Testis (tissue), 3 donors: Measurements from ENCODE around the gene ARHGEF28. TPM values are rescaled to one million over a fixed set of nuclear protein-coding genes. Genes with fewer than 3 reads are reported as not detected.

ENCODE experiments used
- DNase-seq: peaks from one replicate; pipeline ENCODE4 v3.0.0-alpha.2; 2019
- H3K27ac ChIP-seq, 2 donors: fragments of 200-600 bp; sonication (generic); one replicate each; pipeline ENCODE4 v1.5.1; 2019
- H3K27me3 ChIP-seq: fragments of 200-600 bp; sonication (generic); one replicate; pipeline ENCODE4 v1.5.1; 2019
- H3K36me3 ChIP-seq: fragments of 200-600 bp; sonication (generic); one replicate; pipeline ENCODE4 v1.5.1; 2017; ENCODE audit warnings: low read depth; ENCODE audit errors: missing control alignments
- H3K4me1 ChIP-seq: fragments of 200-600 bp; sonication (generic); one replicate; pipeline ENCODE4 v1.5.1; 2019
- H3K4me3 ChIP-seq, 2 donors: fragments of 200-600 bp; sonication (generic); one replicate each; pipeline ENCODE4 v1.5.1; 2017 to 2019
- H3K9me3 ChIP-seq: fragments of 200-600 bp; sonication (generic); one replicate; pipeline ENCODE4 v1.5.1; 2017
- CTCF ChIP-seq, 3 experiments: fragments of 450-650 bp in 2 of 3; fragments of 200-600 bp in 1 of 3; sonication (generic) in 1 of 3; IDR thresholded peaks; one replicate each; pipeline ENCODE4 v1.5.1; 2016 to 2019; ENCODE audit warnings: antibody characterized with exemption in 3 of 3, mild to moderate bottlenecking in 2 of 3, moderate library complexity in 1 of 3
- POLR2A ChIP-seq: fragments of 450-650 bp; IDR thresholded peaks from one replicate; pipeline ENCODE4 v1.6.1; 2017; ENCODE audit warnings: antibody characterized with exemption, mild to moderate bottlenecking, moderate library complexity
- WGBS, 2 donors: methylation state at CpG; one replicate each; pipeline ENCODE4 v1.1.5; 2018; 5-methylcytosine and 5-hydroxymethylcytosine counted together
- intact Hi-C: fragments of 100-400 bp; cut with DNase I; formaldehyde crosslinking; loops from one replicate; pipeline ENCODE4 v1.15.1; 2023; ENCODE audit warnings: low total_unique reads
- polyA plus RNA-seq: library from polyadenylated mRNA; stranded (reverse); fragments of 350-450 nt; fragmentation: Illumina TruSeq; extraction: RNeasy Lipid Tissue Mini Kit (QIAGEN cat#74804); gene quantifications from one replicate; pipeline ENCODE4 v1.2.3, GENCODE V29; 2014; ENCODE audit warnings: low read depth, low replicate concordance; ENCODE audit not compliant: insufficient read depth
- total RNA-seq, 2 donors: library from RNA; depleted of rRNA; stranded (reverse); fragments of >200 nt; gene quantifications; one replicate each; pipeline ENCODE4 v1.2.3, GENCODE V29; 2016

ARHGEF28 gene
- total and polyA plus RNA-seq, 3 donors from 2014 or later: 3.9 to 8.7 (median 8.0) TPM

DNA sequence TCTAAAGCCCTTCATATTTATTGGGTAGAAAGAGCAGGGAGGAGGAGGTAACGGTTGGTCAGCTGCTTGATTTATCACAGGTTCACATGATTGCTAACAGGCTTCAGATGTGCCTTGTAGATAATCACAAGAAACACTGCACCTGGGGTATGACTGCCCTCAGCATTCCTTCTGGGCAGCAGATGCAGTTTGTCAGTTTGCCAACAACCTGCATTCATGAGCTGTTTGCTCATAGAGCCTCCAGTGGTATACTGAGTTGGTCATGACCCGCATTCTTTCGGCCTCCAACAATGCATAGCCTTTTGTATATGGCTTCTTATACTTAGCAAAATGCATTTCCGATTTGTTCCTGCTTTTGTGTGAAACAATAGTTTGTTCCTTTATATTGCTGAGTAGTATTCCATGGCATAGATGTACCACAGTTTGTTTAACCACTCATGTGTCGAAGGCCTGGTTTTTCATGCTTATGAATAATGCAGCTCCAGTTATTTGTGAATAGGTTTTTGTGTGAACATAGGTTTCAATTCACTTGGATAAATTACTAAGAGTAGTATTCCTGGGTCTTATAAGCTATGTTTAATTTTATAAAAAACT, 83.6 kb downstream of the ARHGEF28 start:
- no peaks in the 10 kb centered on the region for H3K9me3 ChIP-seq
- H3K4me3 ChIP-seq: no peak overlapping the region
- H3K27ac ChIP-seq: no peak overlapping the region
- DNase-seq: no peak
- WGBS, 2 donors: 94 to 96% methylated on average over 5 of the region's 5 CpGs
- no peaks in the 10 kb centered on the region for H3K36me3 ChIP-seq
- TF ChIP-seq POLR2A: no peak
- no peak for TF ChIP-seq CTCF (IDR thresholded peaks at IDR 0.05)
- H3K27me3 ChIP-seq: no peaks in the 10 kb centered on the region
- H3K4me1 ChIP-seq: no peaks in the 10 kb centered on the region
- intact Hi-C loops: no loop called here

DNA sequence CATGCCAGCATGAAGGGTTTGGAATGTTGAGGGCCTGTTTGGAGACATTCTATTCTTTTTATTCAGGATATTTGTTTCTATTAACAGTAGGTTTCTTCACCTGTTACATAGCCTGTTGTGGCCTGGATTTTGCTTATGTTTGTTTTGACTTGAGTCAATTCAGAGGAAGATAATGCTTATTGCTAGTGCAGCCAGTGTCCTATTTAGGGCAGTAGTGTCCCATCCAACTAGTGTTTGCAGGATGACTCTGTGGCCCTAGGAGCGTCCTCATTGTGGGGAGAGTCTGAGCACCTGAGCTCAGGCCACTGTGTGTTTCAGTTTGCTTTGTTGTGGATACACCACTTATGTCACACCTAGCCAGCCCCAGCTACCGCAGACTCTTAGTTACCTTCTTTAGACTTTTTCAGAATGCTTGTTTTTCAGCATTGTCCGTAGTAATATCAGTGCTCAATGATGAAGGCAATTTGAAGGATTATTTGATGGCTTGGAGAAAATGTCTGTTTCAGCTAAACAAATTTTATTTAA, 90.3 kb downstream of the ARHGEF28 start:
- Histone ChIP-seq H3K36me3 (no peaks in the 10 kb centered on the region), H3K4me3 (no peak overlapping the region), H3K27ac (no peak overlapping the region), H3K27me3 (no peaks in the 10 kb centered on the region), H3K4me1 (no peaks in the 10 kb centered on the region), H3K9me3 (no peaks in the 10 kb centered on the region)
- intact Hi-C loops: no loop called here
- 96 to 97% methylated on average over 3 of the region's 3 CpGs for WGBS, 2 donors
- DNase-seq: no peak
- no peak for TF ChIP-seq POLR2A
- TF ChIP-seq CTCF (IDR thresholded peaks at IDR 0.05): no peak

DNA sequence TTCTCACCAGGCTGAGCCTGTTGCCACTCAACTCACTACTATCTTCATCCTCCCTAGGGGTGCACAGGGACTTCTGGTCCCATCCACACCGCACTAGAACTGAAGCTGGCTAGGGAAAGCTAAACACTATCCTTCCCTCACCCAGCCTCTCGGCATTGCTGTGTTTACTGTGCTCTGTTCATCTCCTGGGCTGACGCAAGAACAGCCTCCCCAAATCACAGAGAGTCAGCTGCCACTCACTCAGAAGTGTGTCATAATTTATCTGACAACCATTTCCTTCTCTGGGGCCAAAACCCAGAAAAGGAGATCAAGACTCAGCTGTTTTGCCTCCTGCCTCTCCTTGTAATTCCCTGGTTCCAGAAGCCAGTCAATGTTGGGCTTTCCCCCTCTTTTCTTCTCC, 92.8 kb downstream of the ARHGEF28 start:
- no peak for DNase-seq
- H3K36me3 ChIP-seq: no peaks in the 10 kb centered on the region
- H3K27ac ChIP-seq: no peak overlapping the region
- H3K4me3 ChIP-seq: no peak overlapping the region
- WGBS, 2 donors: 91 to 92% methylated on average over 3 of the region's 3 CpGs
- TF ChIP-seq POLR2A (no peak), CTCF (IDR thresholded peaks at IDR 0.05) (no peak)
- intact Hi-C loops: no loop called here
- H3K4me1 ChIP-seq: no peaks in the 10 kb centered on the region
- no peaks in the 10 kb centered on the region for H3K9me3 ChIP-seq
- H3K27me3 ChIP-seq: no peaks in the 10 kb centered on the region

DNA sequence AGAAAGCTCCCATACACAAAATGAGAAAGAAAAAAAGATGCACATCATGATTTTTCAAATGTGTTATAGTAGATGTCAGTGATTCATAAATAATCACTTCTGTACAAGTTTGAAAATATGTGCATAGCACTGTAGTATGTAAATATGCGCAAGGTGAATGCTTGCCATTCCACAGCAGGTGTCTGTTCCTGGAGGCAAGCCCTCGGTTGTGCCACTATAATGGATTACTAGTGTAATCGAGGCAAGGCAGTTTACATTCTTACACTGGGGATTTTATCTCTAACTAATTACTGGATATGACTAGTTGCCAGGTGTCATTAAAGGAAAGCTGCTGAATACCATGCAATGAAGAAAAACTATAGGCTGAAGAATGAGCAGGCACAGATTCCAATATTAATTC, 93.6 kb downstream of the ARHGEF28 start:
- intact Hi-C loops: no loop called here
- TF ChIP-seq CTCF (IDR thresholded peaks at IDR 0.05): no peak
- TF ChIP-seq POLR2A: no peak
- Histone ChIP-seq H3K27ac (no peak overlapping the region), H3K4me3 (no peak overlapping the region), H3K9me3 (no peaks in the 10 kb centered on the region), H3K27me3 (no peaks in the 10 kb centered on the region), H3K4me1 (no peaks in the 10 kb centered on the region), H3K36me3 (no peaks in the 10 kb centered on the region)
- 69 to 73% methylated on average over 3 of the region's 3 CpGs for WGBS, 2 donors
- no peak for DNase-seq

DNA sequence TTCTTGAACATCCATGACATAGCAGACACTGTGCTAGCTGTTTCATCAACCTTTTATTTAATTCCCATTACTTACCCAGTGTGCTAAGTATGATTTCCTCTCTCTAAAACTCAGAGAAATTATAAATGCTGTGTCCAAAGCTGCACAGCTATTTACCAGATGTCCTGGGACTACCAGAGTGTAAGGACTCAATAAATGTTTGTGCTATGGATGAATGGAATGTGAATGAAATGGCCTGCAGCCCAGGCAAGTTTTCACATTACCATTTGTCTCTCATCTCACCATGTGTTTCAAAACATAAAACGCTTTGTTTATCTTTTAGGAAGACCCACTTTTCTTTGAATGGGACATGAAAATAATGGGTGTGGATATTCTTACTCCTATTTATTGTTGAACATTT, 96.2 kb downstream of the ARHGEF28 start:
- TF ChIP-seq CTCF (IDR thresholded peaks at IDR 0.05): no peak
- no peak for TF ChIP-seq POLR2A
- H3K4me1 ChIP-seq: no peaks in the 10 kb centered on the region
- no peak overlapping the region for H3K4me3 ChIP-seq
- no peak overlapping the region for H3K27ac ChIP-seq
- H3K36me3 ChIP-seq: no peaks in the 10 kb centered on the region
- no peak for DNase-seq
- no peaks in the 10 kb centered on the region for H3K9me3 ChIP-seq
- intact Hi-C loops: no loop called here
- WGBS, 2 donors: 50 to 55% methylated on average over 1 of the region's 1 CpG
- H3K27me3 ChIP-seq: no peaks in the 10 kb centered on the region
